ENCODE measurements around the gene OR2C3. TPM values are rescaled to one million over a fixed set of nuclear protein-coding genes. Genes with fewer than 3 reads are reported as not detected.

The OR2C3 gene
- not detected in 2 replicates for total RNA-seq
- long read RNA-seq = 0 reads

GRCh38 chr1:247536340-247536739, at the start of gene OR2C3:
Gene OR2C3, minus strand, starts transcription at chr1:247536440. Its CDS starts 3,929 bp downstream, at chr1:247532511.
- no peak within 1 kb of the TSS for H3K4me3 Mint-ChIP-seq (ENCODE audit: low read depth)
- DNase-seq (ENCODE audit: low spot score, unreplicated experiment) = no peak
- H3K27ac Mint-ChIP-seq = no peak within 1 kb of the TSS

GRCh38 chr1:247578946-247579460, 42.8 kb upstream of the OR2C3 start:
- H3K9me3 Mint-ChIP-seq (ENCODE audit: low read depth) = no peaks in the 10 kb centered on the region
- H3K27ac Mint-ChIP-seq = no peak overlapping the region
- no peak overlapping the region for H3K4me3 Mint-ChIP-seq (ENCODE audit: low read depth)
- no peak for DNase-seq (ENCODE audit: low spot score, unreplicated experiment)
- H3K4me1 Mint-ChIP-seq (ENCODE audit: low read depth) = no peaks in the 10 kb centered on the region
- TF ChIP-seq CTCF (IDR thresholded peaks at IDR 0.05; ENCODE audit: unreplicated experiment) = no peak
- no peaks in the 10 kb centered on the region for H3K36me3 Mint-ChIP-seq (ENCODE audit: insufficient read depth)
- no peaks in the 10 kb centered on the region for H3K27me3 Mint-ChIP-seq

More at GRCh38 chr1:247536340-247536739, at the start of gene OR2C3:
- Mint-ChIP-seq H3K36me3 (ENCODE audit: insufficient read depth) (no peaks in the 10 kb centered on the region), H3K27me3 (no peaks in the 10 kb centered on the region), H3K9me3 (ENCODE audit: low read depth) (no peaks in the 10 kb centered on the region), H3K4me1 (ENCODE audit: low read depth) (no peaks in the 10 kb centered on the region)
- no peak for TF ChIP-seq CTCF (IDR thresholded peaks at IDR 0.05; ENCODE audit: unreplicated experiment)

- Mint-ChIP-seq H3K36me3 (ENCODE audit: insufficient read depth) (no peaks in the 10 kb centered on the region), H3K27me3 (no peaks in the 10 kb centered on the region), H3K4me3 (ENCODE audit: low read depth) (no peak overlapping the region), H3K27ac (no peak overlapping the region), H3K9me3 (ENCODE audit: low read depth) (no peaks in the 10 kb centered on the region), H3K4me1 (ENCODE audit: low read depth) (no peaks in the 10 kb centered on the region)
- TF ChIP-seq CTCF (IDR thresholded peaks at IDR 0.05; ENCODE audit: unreplicated experiment) = peak; percentile 55
- no peak for DNase-seq (ENCODE audit: low spot score, unreplicated experiment)
Observed at GRCh38 chr1:247576514-247576913, 40.3 kb upstream of the OR2C3 start.

GRCh38 chr1:247574664-247575063, 38.4 kb upstream of the OR2C3 start:
- no peaks in the 10 kb centered on the region for H3K27me3 Mint-ChIP-seq
- H3K27ac Mint-ChIP-seq = no peak overlapping the region
- TF ChIP-seq CTCF (IDR thresholded peaks at IDR 0.05; ENCODE audit: unreplicated experiment) = no peak
- no peak overlapping the region for H3K4me3 Mint-ChIP-seq (ENCODE audit: low read depth)
- peaks cover 14% of the 10 kb centered on the region for H3K9me3 Mint-ChIP-seq (ENCODE audit: low read depth)
- no peak for DNase-seq (ENCODE audit: low spot score, unreplicated experiment)
- no peaks in the 10 kb centered on the region for H3K36me3 Mint-ChIP-seq (ENCODE audit: insufficient read depth)
- no peaks in the 10 kb centered on the region for H3K4me1 Mint-ChIP-seq (ENCODE audit: low read depth)

GRCh38 chr1:247574236-247574635, 38.0 kb upstream of the OR2C3 start:
- no peak for DNase-seq (ENCODE audit: low spot score, unreplicated experiment)
- peaks cover 18% of the 10 kb centered on the region for H3K9me3 Mint-ChIP-seq (ENCODE audit: low read depth)
- TF ChIP-seq CTCF (IDR thresholded peaks at IDR 0.05; ENCODE audit: unreplicated experiment) = no peak
- H3K4me1 Mint-ChIP-seq (ENCODE audit: low read depth) = no peaks in the 10 kb centered on the region
- no peak overlapping the region for H3K27ac Mint-ChIP-seq
- H3K27me3 Mint-ChIP-seq = no peaks in the 10 kb centered on the region
- H3K36me3 Mint-ChIP-seq (ENCODE audit: insufficient read depth) = no peaks in the 10 kb centered on the region
- no peak overlapping the region for H3K4me3 Mint-ChIP-seq (ENCODE audit: low read depth)

All from progenitor cell of endocrine pancreas (in vitro differentiated cells).